Measurements from ENCODE around the gene TBX1.
"Not testable (repeated sequence)": the region's sequence is repeated elsewhere in the genome, so short reads cannot be mapped to it uniquely, and the experiment has no call there.

TBX1 gene

DNA sequence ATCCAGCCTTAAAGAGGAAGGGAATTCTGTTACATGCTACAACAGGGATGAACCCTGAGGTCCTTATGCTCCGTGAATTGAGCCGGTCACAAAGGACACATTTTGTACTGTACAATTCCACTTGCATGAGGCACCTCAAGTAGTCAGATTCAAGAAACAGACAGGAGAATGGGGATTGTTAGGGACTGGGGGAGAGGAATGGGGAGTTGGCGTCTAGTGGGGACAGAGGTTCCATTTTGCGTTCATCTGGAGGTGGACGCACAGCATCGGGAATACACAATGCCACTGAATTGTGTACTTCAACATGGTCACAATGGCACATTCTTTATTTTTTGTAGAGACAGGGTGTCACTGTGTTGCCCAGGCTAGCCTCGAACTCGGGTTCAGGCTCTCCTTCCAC lies 14.1 kb downstream of the TBX1 start:
- H3K4me3 ChIP-seq = no peak overlapping the region
- no peaks in the 10 kb centered on the region for H3K36me3 ChIP-seq
- H3K9ac ChIP-seq = no peak overlapping the region
- peaks cover 27 to 50% (median 32%) of the 10 kb centered on the region in 11 experiments for H3K27me3 ChIP-seq
- TF ChIP-seq Cebpa-rat (IDR thresholded peaks at IDR 0.05) = no peak
- H3K9me3 ChIP-seq (replicated peaks in 1 of 11) = no peaks in the 10 kb centered on the region
- peak overlapping the region in 2 of 11 experiments; percentile 92 to 100; a peak in 1 of 22 replicates for H3K4me2 ChIP-seq
- no peak overlapping the region for H3K27ac ChIP-seq
- peaks cover 24 to 70% (median 43%) of the 10 kb centered on the region in 10 experiments for H3K4me1 ChIP-seq
- H4K20me1 ChIP-seq = peaks cover 0 to 20% (median 0%) of the 10 kb centered on the region in 11 experiments; a peak in 6 of 22 replicates

DNA sequence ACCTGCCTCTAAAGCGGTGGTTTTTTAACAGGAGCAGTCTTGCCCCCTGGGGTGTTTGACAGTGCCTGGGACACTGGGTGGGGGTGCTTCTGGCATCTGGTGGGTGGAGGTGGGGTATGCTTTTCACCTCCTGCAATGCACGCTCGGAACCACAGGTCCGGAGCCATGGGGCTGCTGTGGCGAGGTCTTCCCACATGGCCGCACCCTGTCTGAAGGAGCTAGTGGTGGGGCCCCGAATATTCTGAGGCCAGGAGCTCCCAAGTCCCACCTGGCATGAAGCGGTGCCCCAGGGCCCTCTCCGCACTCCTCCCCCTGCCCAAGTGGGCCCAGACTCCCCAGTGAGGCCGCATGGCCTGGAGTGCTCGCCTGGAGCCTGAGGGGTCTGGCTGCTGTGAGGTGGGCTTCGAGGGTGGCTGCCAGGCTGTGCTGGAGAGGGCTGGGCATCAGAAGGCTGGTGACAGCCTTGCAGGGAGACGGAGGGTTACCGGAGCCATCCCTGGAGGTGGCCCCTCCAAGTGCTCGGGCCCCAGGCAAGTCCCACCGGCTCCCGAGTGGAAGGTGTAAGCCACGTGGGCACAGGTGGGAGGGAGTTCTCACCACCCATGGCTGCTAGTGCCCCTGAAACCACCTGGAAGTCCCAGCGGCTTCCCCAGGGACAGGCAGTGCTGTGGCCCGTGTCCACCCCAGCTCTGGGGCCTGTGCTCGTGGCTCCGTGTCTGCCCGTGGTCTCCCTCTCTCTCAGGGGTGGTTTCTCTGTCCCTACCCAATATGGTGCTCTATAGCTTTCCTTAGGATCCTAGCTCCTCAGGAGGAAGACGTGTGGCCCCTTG lies 15.1 kb downstream of the TBX1 start:
- H3K4me3 ChIP-seq = no peak overlapping the region
- H4K20me1 ChIP-seq = peaks cover 0 to 10% (median 0%) of the 10 kb centered on the region in 11 experiments; a peak in 4 of 22 replicates
- H3K27me3 ChIP-seq = peaks cover 18 to 39% (median 21%) of the 10 kb centered on the region in 11 experiments
- peak overlapping the region in 9 of 11 experiments; percentile 35 to 77 (median 62); a peak in 18 of 22 replicates for H3K4me2 ChIP-seq
- no peaks in the 10 kb centered on the region for H3K36me3 ChIP-seq
- no peak overlapping the region; a peak in 2 of 22 replicates for H3K9ac ChIP-seq
- no peaks in the 10 kb centered on the region for H3K9me3 ChIP-seq (replicated peaks in 1 of 11)
- peaks cover 32 to 72% (median 52%) of the 10 kb centered on the region in 10 experiments for H3K4me1 ChIP-seq
- no peak for TF ChIP-seq Cebpa-rat (IDR thresholded peaks at IDR 0.05)
- H3K27ac ChIP-seq = no peak overlapping the region

DNA sequence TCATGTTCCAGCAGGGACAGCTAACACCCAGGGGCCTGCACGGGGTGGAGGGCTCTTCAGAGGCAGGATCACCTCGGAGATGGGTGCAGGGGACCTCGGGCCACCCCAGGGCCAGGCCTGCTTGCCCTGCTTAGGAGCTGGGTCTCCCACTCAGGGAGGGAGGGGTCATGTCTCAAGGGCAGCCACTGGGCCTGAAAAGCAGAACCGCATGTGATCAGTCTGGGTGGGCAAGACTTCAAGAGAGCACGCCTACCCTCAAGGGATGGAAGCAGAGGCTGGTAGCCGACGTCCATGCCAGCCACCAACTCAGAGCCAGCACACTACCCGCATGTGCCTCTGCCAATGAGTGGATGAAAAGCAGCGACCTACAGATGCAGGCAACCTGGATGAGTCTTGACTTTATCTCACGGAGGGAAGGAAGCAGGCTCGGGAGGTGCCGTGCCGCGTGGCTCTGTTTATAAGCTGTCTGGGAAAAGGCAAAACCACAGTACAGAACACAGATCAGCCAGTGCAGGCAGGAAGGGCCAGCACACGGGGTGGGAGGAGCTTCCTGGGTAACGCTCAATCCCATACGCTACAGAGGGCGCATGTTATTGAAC lies 16.0 kb downstream of the TBX1 start:
- H3K9ac ChIP-seq = no peak overlapping the region; a peak in 2 of 22 replicates
- H3K9me3 ChIP-seq (replicated peaks in 1 of 11) = peaks cover 0 to 1% (median 0%) of the 10 kb centered on the region in 11 experiments; a peak in 3 of 22 replicates
- no peak for TF ChIP-seq Cebpa-rat (IDR thresholded peaks at IDR 0.05)
- H3K4me1 ChIP-seq = peaks cover 36 to 69% (median 53%) of the 10 kb centered on the region in 10 experiments
- peaks cover 10 to 31% (median 13%) of the 10 kb centered on the region in 11 experiments; a peak in 21 of 22 replicates for H3K27me3 ChIP-seq
- H3K4me2 ChIP-seq = peak overlapping the region; percentile 35 to 77 (median 62)
- H4K20me1 ChIP-seq = peaks cover 0 to 4% (median 0%) of the 10 kb centered on the region in 11 experiments; a peak in 3 of 22 replicates
- no peak overlapping the region for H3K27ac ChIP-seq
- no peak overlapping the region for H3K4me3 ChIP-seq
- no peaks in the 10 kb centered on the region for H3K36me3 ChIP-seq

DNA sequence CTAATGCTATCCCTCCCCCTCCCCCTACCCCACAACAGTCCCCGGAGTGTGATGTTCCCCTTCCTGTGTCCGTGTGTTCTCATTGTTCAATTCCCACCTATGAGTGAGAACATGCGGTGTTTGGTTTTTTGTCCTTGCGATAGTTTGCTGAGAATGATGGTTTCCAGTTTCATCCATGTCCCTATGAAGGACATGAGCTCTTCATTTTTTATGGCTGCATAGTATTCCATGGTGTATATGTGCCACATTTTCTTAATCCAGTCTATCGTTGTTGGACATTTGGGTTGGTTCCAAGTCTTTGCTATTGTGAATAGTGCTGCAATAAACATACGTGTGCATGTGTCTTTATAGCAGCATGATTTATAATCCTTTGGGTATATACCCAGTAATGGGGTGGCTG lies 16.6 kb downstream of the TBX1 start:
- not testable (repeated sequence) for H3K27ac ChIP-seq; H3K4me3 ChIP-seq; H3K9ac ChIP-seq; H3K36me3 ChIP-seq; H3K4me2 ChIP-seq; H3K9me3 ChIP-seq (replicated peaks in 1 of 11); H4K20me1 ChIP-seq
- Histone ChIP-seq H3K4me1 (peaks cover 36 to 62% (median 53%) of the 10 kb centered on the region in 10 experiments), H3K27me3 (peaks cover 3 to 24% (median 6%) of the 10 kb centered on the region in 11 experiments; a peak in 16 of 22 replicates)

DNA sequence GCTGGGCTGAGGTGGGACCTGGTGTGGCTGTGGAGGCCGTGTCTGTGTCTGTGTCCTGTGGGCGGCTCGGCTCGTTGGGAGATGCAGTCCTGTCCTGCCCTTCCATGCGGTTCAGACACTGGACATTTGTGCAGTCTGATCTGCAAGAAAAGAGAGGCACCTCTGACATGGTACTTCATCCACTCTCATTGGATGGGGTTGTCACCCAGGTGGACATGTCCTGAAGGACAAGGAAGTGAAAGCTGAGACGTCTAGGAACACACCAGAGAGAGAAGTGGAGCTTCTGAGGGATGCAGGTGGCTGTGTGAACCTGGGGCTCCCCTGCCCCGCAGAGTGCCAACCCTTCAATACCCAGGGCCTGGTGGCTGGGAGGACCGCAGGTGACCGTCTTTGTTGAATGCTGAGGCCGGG lies 18.4 kb downstream of the TBX1 start:
- H3K27me3 ChIP-seq = peaks cover 0 to 8% (median 0%) of the 10 kb centered on the region in 11 experiments; a peak in 3 of 22 replicates
- H3K36me3 ChIP-seq = no peaks in the 10 kb centered on the region
- H3K9ac ChIP-seq = no peak overlapping the region
- H3K4me1 ChIP-seq = peaks cover 20 to 44% (median 35%) of the 10 kb centered on the region in 10 experiments
- H3K4me2 ChIP-seq = peak overlapping the region in 7 of 11 experiments; percentile 18 to 53 (median 45); a peak in 10 of 22 replicates
- no peak overlapping the region for H3K4me3 ChIP-seq
- H3K9me3 ChIP-seq (replicated peaks in 1 of 11) = peaks cover 4 to 15% (median 12%) of the 10 kb centered on the region in 11 experiments; a peak in 11 of 22 replicates
- TF ChIP-seq Cebpa-rat (IDR thresholded peaks at IDR 0.05) = no peak
- no peak overlapping the region for H3K27ac ChIP-seq
- no peaks in the 10 kb centered on the region; a peak in 3 of 22 replicates for H4K20me1 ChIP-seq

DNA sequence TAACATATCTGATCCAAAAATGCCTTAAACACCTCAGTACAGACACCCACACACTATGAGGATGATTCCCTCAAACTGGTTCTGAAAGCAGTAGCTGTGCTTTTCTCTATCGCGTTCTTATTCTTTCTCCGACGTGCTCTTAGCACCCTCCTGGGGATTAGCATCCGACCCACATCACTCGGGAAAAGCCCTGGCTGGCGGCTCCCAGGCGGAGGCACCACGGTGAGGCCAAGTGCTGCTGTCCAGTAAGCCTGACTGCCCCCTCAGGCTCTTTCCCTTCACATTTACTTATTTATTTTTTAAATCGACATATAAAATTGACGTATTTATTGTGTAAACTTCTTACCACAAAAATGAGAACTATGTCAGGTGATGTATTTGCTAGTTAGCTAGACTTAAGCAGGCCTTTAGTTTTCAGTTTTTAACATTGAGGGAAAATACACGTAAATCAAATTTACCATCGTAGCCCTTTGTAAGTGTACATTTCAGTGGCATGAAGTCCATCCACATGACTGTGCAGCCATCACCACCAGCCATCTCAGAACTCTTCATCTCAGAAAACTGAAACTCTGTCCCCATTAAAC lies 19.2 kb downstream of the TBX1 start:
- H3K9ac ChIP-seq = peak overlapping the region in 2 of 11 experiments; percentile 2 to 5; a peak in 2 of 22 replicates
- peak overlapping the region; percentile 18 to 84 (median 45) for H3K4me2 ChIP-seq
- no peaks in the 10 kb centered on the region for H3K36me3 ChIP-seq

DNA sequence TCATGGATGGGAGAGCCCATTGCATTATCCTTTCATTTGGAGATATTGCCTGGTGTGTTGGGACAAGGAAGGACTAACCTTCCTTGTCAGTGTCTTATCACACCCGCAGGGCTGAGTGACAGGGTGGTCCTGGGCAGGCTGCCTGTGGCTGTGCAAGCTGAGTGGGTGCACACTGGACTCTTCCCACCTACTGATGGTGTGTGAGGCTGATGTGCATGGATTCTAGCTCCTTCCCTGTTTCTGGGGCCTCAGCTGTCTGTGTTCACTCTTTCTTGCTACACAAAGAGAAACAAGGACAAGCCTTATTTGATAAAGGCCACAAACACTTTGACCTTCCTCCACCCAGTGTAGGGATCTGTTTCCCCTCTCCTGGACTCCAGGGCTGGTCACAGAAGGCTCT lies 22.0 kb downstream of the TBX1 start:
- peaks cover 0 to 4% (median under 1%) of the 10 kb centered on the region in 11 experiments; a peak in 6 of 22 replicates for H3K36me3 ChIP-seq
- H3K4me2 ChIP-seq = no peak overlapping the region
- H3K4me1 ChIP-seq = peaks cover 13 to 25% (median 18%) of the 10 kb centered on the region in 10 experiments
- no peaks in the 10 kb centered on the region; a peak in 1 of 22 replicates for H4K20me1 ChIP-seq
- no peak overlapping the region for H3K27ac ChIP-seq
- H3K9me3 ChIP-seq (replicated peaks in 1 of 11) = peaks cover 4 to 15% (median 12%) of the 10 kb centered on the region in 11 experiments; a peak in 11 of 22 replicates
- no peak for TF ChIP-seq Cebpa-rat (IDR thresholded peaks at IDR 0.05)
- H3K4me3 ChIP-seq = no peak overlapping the region
- H3K9ac ChIP-seq = no peak overlapping the region
- peaks cover 0 to 6% (median 0%) of the 10 kb centered on the region in 11 experiments; a peak in 2 of 22 replicates for H3K27me3 ChIP-seq

More for the DNA sequence above, 19.2 kb downstream of the TBX1 start:
- Histone ChIP-seq H3K9me3 (replicated peaks in 1 of 11) (peaks cover 4 to 15% (median 12%) of the 10 kb centered on the region in 11 experiments; a peak in 11 of 22 replicates), H3K4me1 (peaks cover 20 to 39% (median 31%) of the 10 kb centered on the region in 10 experiments), H3K27ac (peak overlapping the region in 4 of 11 experiments; percentile 35 to 61 (median 44); a peak in 8 of 22 replicates), H4K20me1 (no peaks in the 10 kb centered on the region; a peak in 2 of 22 replicates), H3K4me3 (no peak overlapping the region), H3K27me3 (peaks cover 0 to 6% (median 0%) of the 10 kb centered on the region in 11 experiments; a peak in 3 of 22 replicates)
- TF ChIP-seq Cebpa-rat (IDR thresholded peaks at IDR 0.05) = no peak

DNA sequence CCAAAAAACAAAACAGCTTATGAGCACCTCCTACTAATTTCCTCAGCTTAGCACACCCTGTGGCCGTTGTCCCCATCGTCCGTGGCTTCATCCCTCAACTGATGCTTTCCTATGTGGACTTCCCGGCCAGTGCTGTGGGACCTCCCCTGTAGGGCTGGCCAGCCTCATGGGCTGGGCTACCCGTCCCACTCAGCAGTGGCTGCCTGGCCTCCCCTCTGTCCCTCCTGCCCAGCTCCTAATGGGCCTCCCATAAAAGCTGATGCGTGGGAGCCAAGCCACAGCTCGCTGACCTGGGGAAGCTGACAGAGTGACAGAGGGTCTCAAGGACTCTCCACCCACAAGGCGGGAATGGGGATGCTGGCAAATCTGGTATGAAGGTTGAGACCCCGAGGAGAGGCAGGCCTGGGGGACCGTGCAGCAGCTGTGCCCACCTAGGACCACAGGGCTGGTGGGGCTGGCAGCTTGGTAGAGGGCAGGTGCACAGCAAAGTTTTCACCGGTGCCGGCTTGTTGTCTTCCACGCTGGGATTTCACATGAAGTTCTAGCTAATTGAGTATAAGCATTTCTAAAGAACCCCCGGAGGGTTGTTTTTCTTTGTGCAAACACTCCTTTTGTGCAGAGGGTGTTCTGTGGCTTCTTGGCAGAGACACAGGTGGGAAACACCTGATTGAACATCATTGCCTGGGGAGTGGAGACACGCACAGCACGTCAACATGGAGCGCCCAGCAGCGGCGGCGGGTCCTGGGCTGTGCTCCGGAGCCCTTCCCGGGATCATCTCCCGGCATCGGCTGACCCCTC lies 23.2 kb downstream of the TBX1 start:
- H3K4me2 ChIP-seq = no peak overlapping the region
- H3K4me1 ChIP-seq = peaks cover 13 to 25% (median 18%) of the 10 kb centered on the region in 10 experiments
- no peak overlapping the region for H3K27ac ChIP-seq
- TF ChIP-seq Cebpa-rat (IDR thresholded peaks at IDR 0.05) = no peak
- peaks cover 5 to 16% (median 12%) of the 10 kb centered on the region in 11 experiments; a peak in 14 of 22 replicates for H3K36me3 ChIP-seq
- H3K27me3 ChIP-seq = peaks cover 0 to 6% (median 0%) of the 10 kb centered on the region in 11 experiments; a peak in 2 of 22 replicates
- H3K4me3 ChIP-seq = no peak overlapping the region
- no peaks in the 10 kb centered on the region; a peak in 1 of 22 replicates for H4K20me1 ChIP-seq
- no peak overlapping the region for H3K9ac ChIP-seq
- peaks cover 4 to 17% (median 13%) of the 10 kb centered on the region in 11 experiments; a peak in 17 of 22 replicates for H3K9me3 ChIP-seq (replicated peaks in 1 of 11)

All from BLaER1 treated with 17β-estradiol and CSF1 and Interleukin-3, amounts not matched to agents 10 nM and 100 nM (cell line).